CD4-positive, alpha-beta T cell (primary cell): ENCODE results near the gene ZSCAN5A. TPM values are rescaled to one million over a fixed set of nuclear protein-coding genes. Genes with fewer than 3 reads are reported as not detected.
A peak's percentile ranks its signal among the peaks of the same experiment; 100 is the strongest.

Source experiments
- ATAC-seq: fragments of 200-7000 bp; cut with Tn5 transposase; one replicate; pipeline ENCODE4 v1.10.0; 2022; ENCODE audit warnings: mild to moderate bottlenecking; ENCODE audit not compliant: poor library complexity
- CTCF ChIA-PET: fragments of 350-600 bp; sonication (Branson Sonifier 250); formaldehyde crosslinking; loops from one replicate; lab custom pipeline; 2021; ENCODE audit warnings: antibody characterized with exemption, inconsistent platforms; lab: Charles Lee
- POLR2A ChIA-PET: fragments of 350-600 bp; sonication (Branson Sonifier 250); formaldehyde crosslinking; loops from one replicate; lab custom pipeline; 2021; ENCODE audit warnings: antibody characterized with exemption, inconsistent platforms; lab: Charles Lee
- DNase-seq, 14 experiments: peaks; one replicate each; pipeline ENCODE4 v3.0.0-alpha.2; 2013 to 2020; ENCODE audit warnings: mixed read lengths in 2 of 14
- H3K27ac ChIP-seq, 2 donors: one replicate each; pipeline versions ENCODE4 v1.5.1 to v1.7.0; 2013; ENCODE audit warnings: low read length in 2 of 2, low read depth in 1 of 2, mild to moderate bottlenecking in 1 of 2
- H3K27me3 ChIP-seq, 2 experiments: 1 replicate in 1 of 2; 2 replicates in 1 of 2; pipeline versions ENCODE4 v1.6.1 to v1.7.0; 2013; ENCODE audit warnings: low read length in 2 of 2, control low read depth in 1 of 2, mild to moderate bottlenecking in 1 of 2, moderate library complexity in 1 of 2; ENCODE audit not compliant: insufficient read depth in 2 of 2, control insufficient read depth in 1 of 2
- H3K36me3 ChIP-seq: one replicate; pipeline ENCODE4 v1.6.1; 2013; ENCODE audit warnings: low read length, control low read depth; ENCODE audit not compliant: insufficient read depth
- H3K4me1 ChIP-seq: one replicate; pipeline ENCODE4 v1.6.1; 2013; ENCODE audit warnings: low read length, control low read depth; ENCODE audit not compliant: insufficient read depth
- H3K4me3 ChIP-seq: one replicate; pipeline ENCODE4 v1.5.1; 2013; ENCODE audit warnings: mild to moderate bottlenecking, low read length, moderate library complexity
- H3K9me3 ChIP-seq, 2 experiments: 1 replicate in 1 of 2; 2 replicates in 1 of 2; pipeline versions ENCODE4 v1.6.1 to v1.7.0; 2013; ENCODE audit warnings: low read length in 2 of 2, mild to moderate bottlenecking in 2 of 2, control low read depth in 1 of 2, moderate library complexity in 1 of 2; ENCODE audit not compliant: control insufficient read depth in 1 of 2, insufficient read depth in 1 of 2
- H3K27ac Mint-ChIP-seq: one replicate; pipeline ENCODE4 v1.8.0; 2020; ENCODE audit warnings: mixed read lengths
- H3K27me3 Mint-ChIP-seq: one replicate; pipeline ENCODE4 v1.8.0; 2021; ENCODE audit warnings: mixed read lengths
- H3K36me3 Mint-ChIP-seq: one replicate; pipeline ENCODE4 v1.8.0; 2021; ENCODE audit warnings: low read depth, mixed read lengths
- H3K4me1 Mint-ChIP-seq: one replicate; pipeline ENCODE4 v1.8.0; 2021; ENCODE audit warnings: low read depth, mixed read lengths
- H3K4me3 Mint-ChIP-seq: one replicate; pipeline ENCODE4 v1.8.0; 2020; ENCODE audit warnings: mild to moderate bottlenecking, mixed read lengths
- H3K9me3 Mint-ChIP-seq: one replicate; pipeline ENCODE4 v1.8.0; 2020; ENCODE audit warnings: mixed read lengths
- CTCF ChIP-seq: fragments of 200-600 bp; IDR thresholded peaks from one replicate; pipeline ENCODE4 v1.8.0; 2022; ENCODE audit warnings: antibody characterized with exemption, mild to moderate bottlenecking
- intact Hi-C, 2 experiments: fragments of 100-400 bp; cut with DNase I in 1 of 2; cut with micrococcal nuclease in 1 of 2; formaldehyde crosslinking; loops; one replicate each; pipeline versions ENCODE4 v1.15.1 to v1.9.0; 2023 to 2025; cut with DNase I, micrococcal nuclease
- polyA plus RNA-seq, 2 donors: library from polyadenylated mRNA; unstranded; fragments of 120-200 nt; gene quantifications; one replicate each; pipeline ENCODE4 v1.2.1, GENCODE V29; 2013
- total RNA-seq, 174 experiments: library from RNA in 2 of 174; stranded (reverse) in 2 of 174; gene quantifications; one replicate each; pipeline ENCODE4 v1.2.3 and lab custom pipeline; 2021 to 2026

ZSCAN5A gene
- total RNA-seq (1 to 10 TPM; 3.3 to 4.4 TPM), total RNA-seq (lab: John Stamatoyannopoulos, UW) (2.6 to 11.0 (median 6.1) reads per million in 172 experiments)
- polyA plus RNA-seq (2013, experiment 1 of 2): 5.8 TPM
- polyA plus RNA-seq (2013, experiment 2 of 2): 6.3 TPM

- Mint-ChIP-seq H3K4me3 (peak within 1 kb of the TSS; percentile 91), H3K27me3 (no peaks in the 10 kb centered on the region), H3K36me3 (peaks cover 33% of the 10 kb centered on the region), H3K27ac (peak within 1 kb of the TSS; percentile 95), H3K9me3 (no peaks in the 10 kb centered on the region), H3K4me1 (peaks cover 34% of the 10 kb centered on the region)
- ATAC-seq: peak; percentile 76
- Histone ChIP-seq H3K4me1 (peaks cover 14% of the 10 kb centered on the region), H3K27ac (peak within 1 kb of the TSS; percentile 93 to 99), H3K4me3 (peak within 1 kb of the TSS; percentile 76), H3K9me3 (no peaks in the 10 kb centered on the region), H3K27me3 (no peaks in the 10 kb centered on the region), H3K36me3 (no peaks in the 10 kb centered on the region)
- peak; percentile 93 to 99 (median 96) for DNase-seq
- TF ChIP-seq CTCF: no peak
- ChIA-PET POLR2A (interaction anchor here (0.6 to 2.4 kb wide), 9 partner anchors 23 to 660 kb away, joined by 3 to 11 read pairs (median 5); partner anchors contain the start of genes ZNF444, ZNF471, ZNF582 and ZNF787), CTCF (interaction anchor here (0.6 kb wide), 1 partner anchor 1602 kb away, joined by 4 read pairs; no protein-coding TSS in a partner anchor)
- intact Hi-C loops: loop anchor here (1.0 to 10.0 kb wide), 11 partner anchors 78 to 1840 kb away; partner anchors contain the start of genes ZNF444 (in 2 of the 2), ZNF582 (in 2 of the 2), EPN1 (in 1 of the 2) and PPP6R1 (in 1 of the 2)
Measured at GRCh38 chr19:56314381-56315076, at the start of gene ZSCAN5A. TSS of gene ZSCAN5A (minus strand) at chr19:56314839. CDS start at chr19:56225046, 89,793 bp downstream.

GRCh38 chr19:56360841-56361240 is 46.2 kb upstream of the ZSCAN5A start:
- peaks cover 79% of the 10 kb centered on the region for H3K36me3 Mint-ChIP-seq
- Histone ChIP-seq H3K4me1 (no peaks in the 10 kb centered on the region), H3K27me3 (no peaks in the 10 kb centered on the region), H3K36me3 (no peaks in the 10 kb centered on the region), H3K4me3 (no peak overlapping the region), H3K9me3 (peaks cover 17 to 45% of the 10 kb centered on the region in 2 experiments), H3K27ac (no peak overlapping the region)
- ChIA-PET CTCF (no interaction called here), POLR2A (no interaction called here)
- no peaks in the 10 kb centered on the region for H3K27me3 Mint-ChIP-seq
- intact Hi-C loops: no loop called here
- ATAC-seq (no peak), DNase-seq (no peak)
- no peak overlapping the region for H3K4me3 Mint-ChIP-seq
- TF ChIP-seq CTCF: no peak
- no peaks in the 10 kb centered on the region for H3K4me1 Mint-ChIP-seq
- H3K9me3 Mint-ChIP-seq: peaks cover 18% of the 10 kb centered on the region
- H3K27ac Mint-ChIP-seq: no peak overlapping the region

GRCh38 chr19:56356944-56357343 is 42.3 kb upstream of the ZSCAN5A start:
- no peaks in the 10 kb centered on the region for H3K27me3 ChIP-seq
- Mint-ChIP-seq H3K4me3 (no peak overlapping the region), H3K9me3 (peaks cover 14% of the 10 kb centered on the region), H3K36me3 (peaks cover 45% of the 10 kb centered on the region), H3K27ac (no peak overlapping the region), H3K4me1 (no peaks in the 10 kb centered on the region), H3K27me3 (no peaks in the 10 kb centered on the region)
- H3K4me1 ChIP-seq: no peaks in the 10 kb centered on the region
- DNase-seq (no peak), ATAC-seq (no peak)
- peaks cover 10 to 26% of the 10 kb centered on the region in 2 experiments for H3K9me3 ChIP-seq
- H3K4me3 ChIP-seq: no peak overlapping the region
- no peaks in the 10 kb centered on the region for H3K36me3 ChIP-seq
- H3K27ac ChIP-seq: no peak overlapping the region
- POLR2A ChIA-PET: no interaction called here
- intact Hi-C loops: no loop called here
- TF ChIP-seq CTCF: no peak
- CTCF ChIA-PET: no interaction called here
